GM12891 (cell line): ENCODE measurements around the gene GRM7.

Experiments used
- PAX5 ChIP-seq: IDR thresholded peaks from 2 replicates; pipeline ENCODE4 v1.6.1; 2011; ENCODE audit warnings: low read length, moderate library complexity, mild to moderate bottlenecking; ENCODE audit not compliant: insufficient read depth, severe bottlenecking
- POLR2A ChIP-seq: IDR thresholded peaks from 2 replicates; pipeline ENCODE4 v1.6.1; 2011; ENCODE audit warnings: low read depth, low read length, control low read depth
- POLR2AphosphoS5 ChIP-seq: IDR thresholded peaks from 2 replicates; pipeline ENCODE4 v1.6.1; 2011; ENCODE audit warnings: low read depth, low read length, control low read depth

GRCh38 chr3:6860149-6860953 is 564 bp upstream of the GRM7 start:
- TF ChIP-seq POLR2AphosphoS5: no peak
- no peak for TF ChIP-seq POLR2A
- TF ChIP-seq PAX5: no peak
